SK-N-SH treated with all-trans-retinoic acid at 6 μM for 48 hours (cell line): Measurements from ENCODE around the gene SLC35A3.

ENCODE experiments used
- CREB5 ChIP-seq: fragments of 250-450 bp; sonication (Bioruptor Pico); IDR thresholded peaks from 2 replicates; pipeline ENCODE4 v1.5.1; 2020; ENCODE audit warnings: low read depth, mild to moderate bottlenecking, moderate library complexity
- ISL1 ChIP-seq: fragments of 250-450 bp; sonication (Bioruptor Pico); IDR thresholded peaks from 2 replicates; pipeline ENCODE4 v2.1.2; 2022; ENCODE audit warnings: mild to moderate bottlenecking, moderate library complexity
- RARB ChIP-seq: fragments of 250-450 bp; sonication (Bioruptor Pico); IDR thresholded peaks from 2 replicates; pipeline ENCODE4 v1.8.0; 2021; ENCODE audit warnings: mild to moderate bottlenecking, moderate library complexity
- ZFP3 ChIP-seq: fragments of 250-450 bp; sonication (Bioruptor Pico); IDR thresholded peaks from 2 replicates; pipeline ENCODE4 v1.5.0; 2020; ENCODE audit warnings: mild to moderate bottlenecking, moderate library complexity
- ZFP30 ChIP-seq: fragments of 450-650 bp; formaldehyde crosslinking; IDR thresholded peaks from 2 replicates; pipeline ENCODE4 v1.5.0; 2022; ENCODE audit warnings: mild to moderate bottlenecking, moderate library complexity
- TF ChIP-seq, protein P1 (sequence below): fragments of 250-450 bp; sonication (Bioruptor Pico); IDR thresholded peaks from 2 replicates; pipeline ENCODE4 v1.8.0; 2020; ENCODE audit warnings: mild to moderate bottlenecking, moderate library complexity, borderline replicate concordance

GRCh38 chr1:100001462-100001861 is 31.7 kb downstream of the SLC35A3 start:
- TF ChIP-seq ISL1 (CRISPR knock-in tag), result no peak
- TF ChIP-seq, protein P1, sequence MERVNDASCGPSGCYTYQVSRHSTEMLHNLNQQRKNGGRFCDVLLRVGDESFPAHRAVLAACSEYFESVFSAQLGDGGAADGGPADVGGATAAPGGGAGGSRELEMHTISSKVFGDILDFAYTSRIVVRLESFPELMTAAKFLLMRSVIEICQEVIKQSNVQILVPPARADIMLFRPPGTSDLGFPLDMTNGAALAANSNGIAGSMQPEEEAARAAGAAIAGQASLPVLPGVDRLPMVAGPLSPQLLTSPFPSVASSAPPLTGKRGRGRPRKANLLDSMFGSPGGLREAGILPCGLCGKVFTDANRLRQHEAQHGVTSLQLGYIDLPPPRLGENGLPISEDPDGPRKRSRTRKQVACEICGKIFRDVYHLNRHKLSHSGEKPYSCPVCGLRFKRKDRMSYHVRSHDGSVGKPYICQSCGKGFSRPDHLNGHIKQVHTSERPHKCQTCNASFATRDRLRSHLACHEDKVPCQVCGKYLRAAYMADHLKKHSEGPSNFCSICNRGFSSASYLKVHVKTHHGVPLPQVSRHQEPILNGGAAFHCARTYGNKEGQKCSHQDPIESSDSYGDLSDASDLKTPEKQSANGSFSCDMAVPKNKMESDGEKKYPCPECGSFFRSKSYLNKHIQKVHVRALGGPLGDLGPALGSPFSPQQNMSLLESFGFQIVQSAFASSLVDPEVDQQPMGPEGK, result no peak
- no peak for TF ChIP-seq CREB5 (CRISPR knock-in tag)
- TF ChIP-seq ZFP3 (CRISPR knock-in tag), result no peak
- no peak for TF ChIP-seq RARB (CRISPR knock-in tag)
- TF ChIP-seq ZFP30 (CRISPR knock-in tag), result no peak
